Measurements from ENCODE around the gene TFB2M.
A peak's percentile ranks its signal among the peaks of the same experiment; 100 is the strongest.
"Not testable (repeated sequence)": the region's sequence is repeated elsewhere in the genome, so short reads cannot be mapped to it uniquely, and the experiment has no call there.

The TFB2M gene, protein sequence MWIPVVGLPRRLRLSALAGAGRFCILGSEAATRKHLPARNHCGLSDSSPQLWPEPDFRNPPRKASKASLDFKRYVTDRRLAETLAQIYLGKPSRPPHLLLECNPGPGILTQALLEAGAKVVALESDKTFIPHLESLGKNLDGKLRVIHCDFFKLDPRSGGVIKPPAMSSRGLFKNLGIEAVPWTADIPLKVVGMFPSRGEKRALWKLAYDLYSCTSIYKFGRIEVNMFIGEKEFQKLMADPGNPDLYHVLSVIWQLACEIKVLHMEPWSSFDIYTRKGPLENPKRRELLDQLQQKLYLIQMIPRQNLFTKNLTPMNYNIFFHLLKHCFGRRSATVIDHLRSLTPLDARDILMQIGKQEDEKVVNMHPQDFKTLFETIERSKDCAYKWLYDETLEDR

DNA sequence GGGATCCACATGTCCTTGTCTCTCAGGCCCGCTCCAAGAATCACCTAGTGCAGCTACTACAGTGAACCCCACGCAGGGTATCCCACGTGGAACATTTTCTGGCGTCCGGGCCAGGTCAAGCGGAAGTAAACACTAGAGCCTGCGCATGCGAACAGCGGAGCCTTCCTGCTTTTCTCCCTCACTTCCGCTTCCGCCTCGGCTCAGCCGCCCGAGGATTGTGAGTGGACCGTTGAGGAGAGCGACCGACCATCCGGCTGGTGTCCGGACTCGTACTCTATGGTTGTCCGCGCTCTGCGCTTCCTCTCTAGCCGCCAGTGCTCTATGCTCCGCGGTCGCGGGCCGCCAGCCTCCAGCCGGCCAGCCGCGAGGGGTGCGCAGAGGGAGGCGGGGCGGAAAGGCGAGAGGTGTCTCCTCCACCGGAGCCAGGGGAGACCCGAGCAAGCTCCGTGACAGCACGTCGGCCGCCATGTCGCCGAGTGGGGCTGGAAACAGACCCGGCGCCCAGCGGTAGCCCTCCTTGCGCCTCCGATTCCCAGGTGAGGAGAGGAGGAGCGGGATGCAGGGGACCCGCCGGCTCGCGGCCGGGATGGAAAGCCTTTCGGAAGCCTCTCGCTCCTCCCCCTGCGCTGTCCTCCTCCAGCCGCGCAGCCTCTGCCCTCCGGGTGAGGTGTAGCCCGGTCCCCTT is at the start of gene TFB2M, which contains the start of gene CNST:
Gene TFB2M, minus strand, starts transcription at position 134 of the 685 bp plus-strand sequence. Its CDS starts 123 bp downstream, at position 11.
Gene CNST, plus strand, starts transcription at position 329 of the 685 bp plus-strand sequence. CDS start 25,107 bp downstream, outside the sequence.
- Histone ChIP-seq H3K27ac (peak within 1 kb of the TSS; percentile 92), H3K9me3 (no peaks in the 10 kb centered on the region), H3K4me1 (ENCODE audit: control insufficient read depth in 1 of 2, insufficient read depth in 1 of 2, low read depth in 1 of 2, low read length in 1 of 2) (peaks cover 32 to 38% of the 10 kb centered on the region in 2 experiments), H3K36me3 (no peaks in the 10 kb centered on the region), H3K4me3 (ENCODE audit: low read depth in 1 of 2, low read length in 1 of 2) (peak within 1 kb of the TSS; percentile 97 to 99), H3K27me3 (no peaks in the 10 kb centered on the region)
- TF ChIP-seq, protein P1, sequence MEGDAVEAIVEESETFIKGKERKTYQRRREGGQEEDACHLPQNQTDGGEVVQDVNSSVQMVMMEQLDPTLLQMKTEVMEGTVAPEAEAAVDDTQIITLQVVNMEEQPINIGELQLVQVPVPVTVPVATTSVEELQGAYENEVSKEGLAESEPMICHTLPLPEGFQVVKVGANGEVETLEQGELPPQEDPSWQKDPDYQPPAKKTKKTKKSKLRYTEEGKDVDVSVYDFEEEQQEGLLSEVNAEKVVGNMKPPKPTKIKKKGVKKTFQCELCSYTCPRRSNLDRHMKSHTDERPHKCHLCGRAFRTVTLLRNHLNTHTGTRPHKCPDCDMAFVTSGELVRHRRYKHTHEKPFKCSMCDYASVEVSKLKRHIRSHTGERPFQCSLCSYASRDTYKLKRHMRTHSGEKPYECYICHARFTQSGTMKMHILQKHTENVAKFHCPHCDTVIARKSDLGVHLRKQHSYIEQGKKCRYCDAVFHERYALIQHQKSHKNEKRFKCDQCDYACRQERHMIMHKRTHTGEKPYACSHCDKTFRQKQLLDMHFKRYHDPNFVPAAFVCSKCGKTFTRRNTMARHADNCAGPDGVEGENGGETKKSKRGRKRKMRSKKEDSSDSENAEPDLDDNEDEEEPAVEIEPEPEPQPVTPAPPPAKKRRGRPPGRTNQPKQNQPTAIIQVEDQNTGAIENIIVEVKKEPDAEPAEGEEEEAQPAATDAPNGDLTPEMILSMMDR (IDR thresholded peaks at IDR 0.05) = peak; percentile 52

DNA sequence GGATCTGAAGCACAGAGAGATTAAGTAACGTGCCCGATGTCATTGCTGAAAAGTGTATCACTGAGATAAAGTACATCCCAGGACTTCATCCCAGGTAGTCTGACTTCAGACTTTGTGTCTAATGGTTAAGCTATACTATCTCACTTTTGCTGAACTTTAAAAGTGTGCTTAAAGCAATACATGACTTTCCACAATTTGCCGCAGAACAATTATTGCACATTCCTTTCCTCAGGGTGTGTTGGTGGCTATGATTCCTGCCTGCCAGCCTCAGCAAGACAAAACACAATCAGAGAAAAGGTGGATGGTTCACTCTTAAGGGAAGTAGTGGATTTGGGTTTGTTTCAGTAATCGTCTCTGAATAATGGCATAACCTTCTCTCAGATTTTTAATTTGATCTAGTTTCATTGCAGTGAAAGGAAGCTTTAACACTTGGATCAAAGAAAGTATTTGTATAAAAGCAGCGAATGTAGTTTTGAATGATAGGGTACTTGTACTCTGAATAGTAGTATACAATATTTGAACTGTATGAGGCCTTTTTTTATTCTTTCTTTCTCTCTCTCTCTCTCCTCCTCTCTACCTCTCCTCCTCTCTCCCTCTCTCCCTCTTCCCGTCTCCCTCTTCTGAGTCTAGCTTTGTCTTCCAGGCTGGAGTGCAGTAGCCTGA is 47.2 kb upstream of the TFB2M start:
- Histone ChIP-seq H3K27ac (no peak overlapping the region), H3K9me3 (no peaks in the 10 kb centered on the region), H3K27me3 (no peaks in the 10 kb centered on the region)

DNA sequence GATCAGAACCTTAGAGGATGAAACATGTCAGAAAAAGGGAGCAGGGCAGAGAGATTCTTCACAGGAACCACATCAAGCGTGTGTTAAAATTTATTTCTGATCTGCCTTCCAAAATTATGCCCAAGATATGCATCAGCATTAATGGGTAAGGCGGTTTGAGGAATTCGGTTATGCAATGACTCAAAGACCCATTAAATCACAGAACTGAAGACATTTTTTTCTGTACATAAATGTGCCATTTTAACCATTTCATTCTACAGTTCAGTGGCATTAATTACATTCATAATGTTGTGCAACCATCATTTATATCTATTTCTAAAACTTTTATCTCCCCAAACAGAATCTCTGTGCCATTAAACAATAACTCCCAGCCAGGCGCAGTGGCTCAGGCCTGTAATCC is 43.6 kb upstream of the TFB2M start:
- TF ChIP-seq, protein P1 (IDR thresholded peaks at IDR 0.05) = no peak
- Histone ChIP-seq H3K9me3 (no peaks in the 10 kb centered on the region), H3K4me1 (ENCODE audit: control insufficient read depth in 1 of 2, insufficient read depth in 1 of 2, low read depth in 1 of 2, low read length in 1 of 2) (peaks cover 15 to 21% of the 10 kb centered on the region in 2 experiments), H3K27ac (peak overlapping the region; percentile 82), H3K4me3 (ENCODE audit: low read depth in 1 of 2, low read length in 1 of 2) (no peak overlapping the region), H3K36me3 (no peaks in the 10 kb centered on the region), H3K27me3 (no peaks in the 10 kb centered on the region)

More for the DNA sequence above, 47.2 kb upstream of the TFB2M start:
- Histone ChIP-seq H3K36me3 (no peaks in the 10 kb centered on the region), H3K4me3 (ENCODE audit: low read depth in 1 of 2, low read length in 1 of 2) (no peak overlapping the region), H3K4me1 (ENCODE audit: control insufficient read depth in 1 of 2, insufficient read depth in 1 of 2, low read depth in 1 of 2, low read length in 1 of 2) (peaks cover 15 to 19% of the 10 kb centered on the region in 2 experiments)
- TF ChIP-seq, protein P1 (IDR thresholded peaks at IDR 0.05) = no peak

DNA sequence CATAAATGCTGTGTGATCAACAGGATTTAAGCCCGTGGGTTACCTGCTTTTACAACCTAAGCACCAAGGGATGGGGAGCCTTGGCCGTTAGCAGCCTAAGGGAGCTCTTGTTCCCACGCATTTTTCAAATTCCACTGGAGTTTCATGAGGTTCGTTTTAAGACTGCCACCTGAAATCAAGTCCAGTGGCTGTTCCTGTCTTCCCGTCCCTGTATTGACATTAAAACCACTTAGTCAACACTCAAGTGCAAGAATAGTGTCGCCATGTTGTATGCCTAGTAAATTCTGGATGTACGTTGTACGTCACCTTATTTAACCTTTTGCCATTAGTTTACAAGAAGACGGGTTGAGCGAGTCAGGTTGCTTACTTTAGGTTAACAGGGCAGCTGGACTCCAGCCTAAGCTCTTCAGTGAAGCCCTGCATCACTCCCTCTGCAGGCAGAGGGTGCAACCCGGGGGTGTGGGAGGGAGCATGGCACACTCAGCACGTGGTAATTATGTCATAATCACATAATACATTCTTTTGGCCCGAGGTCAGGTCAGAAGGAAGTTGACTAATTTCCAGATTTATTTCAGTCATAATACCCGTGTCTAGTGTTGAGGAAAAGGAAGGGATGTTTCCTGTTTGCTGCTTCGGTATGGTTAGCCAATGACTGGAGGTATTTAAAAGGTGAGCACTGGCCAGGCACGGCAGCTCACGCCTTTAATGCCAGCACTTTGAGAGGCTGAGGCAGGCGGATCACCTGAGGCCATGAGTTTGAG is 42.7 kb upstream of the TFB2M start:
- H3K4me1 ChIP-seq (ENCODE audit: control insufficient read depth in 1 of 2, insufficient read depth in 1 of 2, low read depth in 1 of 2, low read length in 1 of 2) = peaks cover 15 to 21% of the 10 kb centered on the region in 2 experiments
- no peaks in the 10 kb centered on the region for H3K27me3 ChIP-seq
- H3K27ac ChIP-seq = peak overlapping the region; percentile 82
- no peak overlapping the region for H3K4me3 ChIP-seq (ENCODE audit: low read depth in 1 of 2, low read length in 1 of 2)
- TF ChIP-seq, protein P1 (IDR thresholded peaks at IDR 0.05) = no peak
- no peaks in the 10 kb centered on the region for H3K9me3 ChIP-seq
- no peaks in the 10 kb centered on the region for H3K36me3 ChIP-seq

DNA sequence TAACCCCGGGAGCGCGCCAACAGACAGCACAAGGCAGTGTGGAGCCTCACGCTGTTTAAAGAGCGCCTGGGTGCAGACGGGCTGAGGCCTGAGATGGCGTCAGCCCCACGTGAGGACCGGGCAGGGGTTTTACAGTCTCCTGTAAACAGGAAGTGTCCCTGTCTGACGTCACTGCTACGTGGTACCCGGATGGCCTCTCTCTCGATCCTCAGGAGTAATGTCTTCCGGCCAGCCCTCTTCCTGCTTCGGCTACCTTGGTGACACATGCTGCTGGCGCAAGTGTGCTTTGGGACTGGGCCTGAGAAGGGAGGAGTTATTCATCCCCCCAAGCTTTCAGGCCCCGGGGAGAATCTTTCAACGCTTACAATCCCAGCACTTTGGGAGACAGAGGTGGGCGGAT is 41.4 kb upstream of the TFB2M start:
- Histone ChIP-seq H3K27ac (no peak overlapping the region), H3K27me3 (no peaks in the 10 kb centered on the region), H3K4me1 (ENCODE audit: control insufficient read depth in 1 of 2, insufficient read depth in 1 of 2, low read depth in 1 of 2, low read length in 1 of 2) (peaks cover 15 to 21% of the 10 kb centered on the region in 2 experiments), H3K9me3 (no peaks in the 10 kb centered on the region), H3K36me3 (no peaks in the 10 kb centered on the region), H3K4me3 (ENCODE audit: low read depth in 1 of 2, low read length in 1 of 2) (no peak overlapping the region)
- TF ChIP-seq, protein P1 (IDR thresholded peaks at IDR 0.05) = no peak

DNA sequence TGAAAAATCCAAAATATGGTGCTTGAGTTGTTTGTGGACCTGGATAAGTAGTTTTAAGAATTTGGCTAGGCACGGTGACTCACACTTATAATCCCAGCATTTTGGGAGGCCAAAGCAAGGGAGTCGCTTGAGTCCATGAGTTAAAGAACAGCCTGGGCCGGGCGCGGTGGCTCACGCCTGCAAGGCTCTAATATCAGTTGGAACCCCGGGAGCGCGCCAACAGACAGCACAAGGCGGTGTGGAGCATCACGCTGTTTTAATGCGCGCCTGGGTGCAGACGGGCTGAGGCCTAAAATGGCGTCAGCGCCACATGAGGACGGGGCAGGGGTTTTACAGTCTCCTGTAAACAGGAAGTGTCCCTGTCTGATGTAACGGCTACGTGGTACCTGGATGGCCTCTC is 39.2 kb upstream of the TFB2M start:
- H3K4me1 ChIP-seq (ENCODE audit: control insufficient read depth in 1 of 2, insufficient read depth in 1 of 2, low read depth in 1 of 2, low read length in 1 of 2) = peaks cover 15 to 21% of the 10 kb centered on the region in 2 experiments
- H3K4me3 ChIP-seq (ENCODE audit: low read depth in 1 of 2, low read length in 1 of 2); H3K27me3 ChIP-seq; H3K27ac ChIP-seq; H3K9me3 ChIP-seq; H3K36me3 ChIP-seq: not testable (repeated sequence)

All from neutrophil (primary cell).